Parathyroid adenoma (tissue), 2 donors: ENCODE data around the gene TTC23.

Experiments used
- H2AFZ ChIP-seq: fragments of 300-600 bp; sonication (generic); one replicate; pipeline ENCODE4 v1.7.0; 2017; ENCODE audit warnings: antibody characterized with exemption, mild to moderate bottlenecking
- H3K27ac ChIP-seq: fragments of 300-600 bp; sonication (generic); one replicate; pipeline ENCODE4 v1.7.0; 2017
- H3K27me3 ChIP-seq: fragments of 300-600 bp; sonication (generic); one replicate; pipeline ENCODE4 v1.7.0; 2017; ENCODE audit warnings: low read length; ENCODE audit not compliant: control insufficient read depth, insufficient read depth
- H3K36me3 ChIP-seq: fragments of 300-600 bp; sonication (generic); one replicate; pipeline ENCODE4 v1.7.0; 2017; ENCODE audit warnings: low read length; ENCODE audit not compliant: control insufficient read depth, insufficient read depth
- H3K4me1 ChIP-seq: fragments of 300-600 bp; sonication (generic); one replicate; pipeline ENCODE4 v1.7.0; 2017; ENCODE audit warnings: control low read depth
- H3K4me2 ChIP-seq: fragments of 300-600 bp; sonication (generic); one replicate; pipeline ENCODE4 v1.7.0; 2017; ENCODE audit warnings: low read length
- H3K4me3 ChIP-seq: fragments of 300-600 bp; sonication (generic); one replicate; pipeline ENCODE4 v1.7.0; 2017; ENCODE audit warnings: low read depth, low read length
- H3K79me2 ChIP-seq: fragments of 300-600 bp; sonication (generic); one replicate; pipeline ENCODE4 v1.7.0; 2017; ENCODE audit warnings: control low read depth
- H3K9ac ChIP-seq: fragments of 300-600 bp; sonication (generic); one replicate; pipeline ENCODE4 v1.7.0; 2017; ENCODE audit warnings: mild to moderate bottlenecking
- H3K9me3 ChIP-seq: fragments of 300-600 bp; sonication (generic); one replicate; pipeline ENCODE4 v1.7.0; 2017; ENCODE audit warnings: low read length; ENCODE audit not compliant: control insufficient read depth
- TF ChIP-seq, protein P1 (sequence below): fragments of 300-600 bp; sonication (generic); IDR thresholded peaks from one replicate; pipeline ENCODE4 v1.7.0; 2017; ENCODE audit warnings: antibody characterized with exemption, mild to moderate bottlenecking
- donor health status: primary hyperparathyroidism.

The TTC23 gene

DNA sequence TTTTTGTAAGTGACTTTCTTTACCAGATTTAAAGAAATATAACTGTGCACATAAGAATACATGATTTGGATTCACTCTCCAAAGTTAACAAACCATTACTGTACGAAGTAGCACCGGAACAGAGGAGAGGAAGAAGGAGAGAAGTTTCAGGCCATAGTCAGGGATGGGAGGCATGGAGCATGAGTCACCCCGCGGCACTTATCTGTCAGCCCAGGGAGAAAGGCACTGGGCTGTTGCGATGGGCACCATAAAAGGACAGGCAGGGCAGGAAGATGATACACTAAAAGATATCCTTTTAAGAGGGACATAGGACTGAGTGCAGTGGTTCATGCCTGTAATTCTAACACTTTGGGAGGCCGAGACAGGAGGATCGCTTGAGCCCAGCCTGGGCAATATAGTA is 37.0 kb downstream of the TTC23 start:
- Histone ChIP-seq H3K9ac (no peak overlapping the region), H3K4me2 (no peak overlapping the region), H3K36me3 (no peaks in the 10 kb centered on the region), H3K9me3 (no peaks in the 10 kb centered on the region), H3K4me1 (no peaks in the 10 kb centered on the region), H3K27ac (no peak overlapping the region), H3K79me2 (no peaks in the 10 kb centered on the region), H2AFZ (no peak overlapping the region), H3K4me3 (no peak overlapping the region), H3K27me3 (no peaks in the 10 kb centered on the region)
- TF ChIP-seq, protein P1, sequence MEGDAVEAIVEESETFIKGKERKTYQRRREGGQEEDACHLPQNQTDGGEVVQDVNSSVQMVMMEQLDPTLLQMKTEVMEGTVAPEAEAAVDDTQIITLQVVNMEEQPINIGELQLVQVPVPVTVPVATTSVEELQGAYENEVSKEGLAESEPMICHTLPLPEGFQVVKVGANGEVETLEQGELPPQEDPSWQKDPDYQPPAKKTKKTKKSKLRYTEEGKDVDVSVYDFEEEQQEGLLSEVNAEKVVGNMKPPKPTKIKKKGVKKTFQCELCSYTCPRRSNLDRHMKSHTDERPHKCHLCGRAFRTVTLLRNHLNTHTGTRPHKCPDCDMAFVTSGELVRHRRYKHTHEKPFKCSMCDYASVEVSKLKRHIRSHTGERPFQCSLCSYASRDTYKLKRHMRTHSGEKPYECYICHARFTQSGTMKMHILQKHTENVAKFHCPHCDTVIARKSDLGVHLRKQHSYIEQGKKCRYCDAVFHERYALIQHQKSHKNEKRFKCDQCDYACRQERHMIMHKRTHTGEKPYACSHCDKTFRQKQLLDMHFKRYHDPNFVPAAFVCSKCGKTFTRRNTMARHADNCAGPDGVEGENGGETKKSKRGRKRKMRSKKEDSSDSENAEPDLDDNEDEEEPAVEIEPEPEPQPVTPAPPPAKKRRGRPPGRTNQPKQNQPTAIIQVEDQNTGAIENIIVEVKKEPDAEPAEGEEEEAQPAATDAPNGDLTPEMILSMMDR: no peak

DNA sequence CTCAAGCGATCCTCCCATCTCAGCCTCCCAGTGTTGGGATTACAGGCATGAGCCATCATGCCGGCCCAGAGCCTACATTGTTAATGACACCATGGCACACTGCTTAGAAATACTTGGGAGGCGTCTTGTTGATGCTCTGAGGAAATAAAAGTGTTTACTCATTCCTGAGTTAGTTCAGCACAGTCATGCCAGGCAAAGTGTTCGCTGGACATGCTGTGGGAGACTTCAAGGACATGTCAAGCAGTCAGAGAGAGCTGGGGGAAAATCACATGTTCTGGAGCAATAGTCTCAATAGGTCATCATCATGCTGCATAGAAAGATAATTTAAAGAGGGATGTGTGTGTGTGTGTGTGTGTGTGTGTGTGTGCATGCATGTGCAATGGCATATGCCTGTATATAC is 37.5 kb downstream of the TTC23 start:
- H3K27me3 ChIP-seq: no peaks in the 10 kb centered on the region
- H3K9me3 ChIP-seq: no peaks in the 10 kb centered on the region
- no peaks in the 10 kb centered on the region for H3K79me2 ChIP-seq
- no peak overlapping the region for H3K9ac ChIP-seq
- no peak overlapping the region for H3K27ac ChIP-seq
- H3K4me3 ChIP-seq: no peak overlapping the region
- H3K4me2 ChIP-seq: no peak overlapping the region
- TF ChIP-seq, protein P1: no peak
- no peaks in the 10 kb centered on the region for H3K36me3 ChIP-seq
- H3K4me1 ChIP-seq: no peaks in the 10 kb centered on the region
- H2AFZ ChIP-seq: no peak overlapping the region

DNA sequence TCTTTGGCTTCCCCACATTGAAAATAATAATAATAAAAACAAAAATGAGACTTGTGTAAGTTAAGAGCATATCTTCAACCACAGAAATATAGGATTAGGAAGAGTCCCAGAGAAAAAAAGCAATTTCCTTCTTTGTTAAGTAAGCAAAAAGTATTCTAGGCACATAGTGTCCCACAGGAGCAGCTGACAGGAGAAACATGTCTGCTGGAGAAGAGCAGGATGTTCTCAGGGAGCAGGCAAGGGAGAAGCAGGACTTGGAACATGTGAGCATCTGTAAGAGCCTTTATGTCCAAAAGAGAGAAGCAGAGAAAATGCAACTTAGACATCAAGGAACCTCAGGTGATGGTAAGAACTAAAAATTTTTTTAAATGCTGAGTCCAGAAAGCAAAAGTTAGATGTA is 39.0 kb downstream of the TTC23 start:
- H3K4me1 ChIP-seq: no peaks in the 10 kb centered on the region
- H3K27ac ChIP-seq: no peak overlapping the region
- no peak overlapping the region for H3K4me3 ChIP-seq
- H3K9me3 ChIP-seq: no peaks in the 10 kb centered on the region
- no peaks in the 10 kb centered on the region for H3K79me2 ChIP-seq
- no peak overlapping the region for H3K9ac ChIP-seq
- H3K36me3 ChIP-seq: no peaks in the 10 kb centered on the region
- no peak overlapping the region for H3K4me2 ChIP-seq
- TF ChIP-seq, protein P1: no peak
- H2AFZ ChIP-seq: no peak overlapping the region
- H3K27me3 ChIP-seq: no peaks in the 10 kb centered on the region

DNA sequence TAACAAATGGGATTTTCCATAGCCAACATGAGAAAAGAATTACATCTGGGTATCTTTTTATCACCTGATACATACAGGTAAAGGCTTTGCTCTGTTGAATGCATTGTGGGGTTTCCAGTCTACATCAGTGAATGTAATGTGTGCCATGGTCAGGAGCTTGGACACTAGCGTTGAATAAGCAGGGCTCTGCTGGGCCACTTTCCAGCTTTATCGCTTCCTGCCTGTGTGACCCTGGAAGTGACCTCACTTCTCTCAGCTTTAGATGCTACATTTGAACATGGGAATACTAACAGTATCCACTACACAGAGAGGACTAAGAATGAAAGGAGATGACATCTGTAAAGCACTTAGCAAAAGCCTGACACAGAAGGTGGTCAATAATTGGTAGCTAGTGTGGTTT is 40.1 kb downstream of the TTC23 start:
- Histone ChIP-seq H3K4me1 (no peaks in the 10 kb centered on the region), H3K4me2 (no peak overlapping the region), H3K79me2 (no peaks in the 10 kb centered on the region), H3K9ac (no peak overlapping the region), H2AFZ (no peak overlapping the region), H3K27ac (no peak overlapping the region), H3K27me3 (no peaks in the 10 kb centered on the region), H3K4me3 (no peak overlapping the region), H3K9me3 (no peaks in the 10 kb centered on the region), H3K36me3 (no peaks in the 10 kb centered on the region)
- TF ChIP-seq, protein P1: no peak

DNA sequence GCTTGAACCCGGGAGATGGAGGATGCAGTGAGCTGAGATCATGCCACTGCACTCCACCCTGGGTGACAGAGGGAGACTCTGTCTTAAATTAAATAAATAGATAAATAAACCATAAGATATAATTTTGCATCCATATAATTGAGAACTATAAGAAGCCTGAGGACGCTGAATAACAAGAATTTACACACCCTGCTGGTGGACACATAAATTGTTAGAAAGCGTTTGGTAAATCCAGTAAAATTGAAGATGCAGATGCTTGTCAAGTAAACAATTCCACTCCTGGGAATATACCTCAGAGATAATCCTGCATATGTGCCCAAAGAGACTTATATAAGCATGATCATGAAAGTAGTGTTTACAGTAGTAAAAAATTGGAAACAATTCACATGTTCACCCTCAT is 41.7 kb downstream of the TTC23 start:
- no peaks in the 10 kb centered on the region for H3K36me3 ChIP-seq
- TF ChIP-seq, protein P1: no peak
- no peak overlapping the region for H3K27ac ChIP-seq
- no peak overlapping the region for H3K4me2 ChIP-seq
- no peaks in the 10 kb centered on the region for H3K27me3 ChIP-seq
- no peaks in the 10 kb centered on the region for H3K79me2 ChIP-seq
- H3K4me1 ChIP-seq: no peaks in the 10 kb centered on the region
- H2AFZ ChIP-seq: no peak overlapping the region
- no peaks in the 10 kb centered on the region for H3K9me3 ChIP-seq
- H3K4me3 ChIP-seq: no peak overlapping the region
- no peak overlapping the region for H3K9ac ChIP-seq
